Activated T-cell treated with anti-CD3 and anti-CD28 coated beads, Interleukin-2, amount 50 U/mL, for 72 hours (primary cell): ENCODE data around the gene SSX7. TPM values are rescaled to one million over a fixed set of nuclear protein-coding genes. Genes with fewer than 3 reads are reported as not detected.
"Not testable (repeated sequence)": the region's sequence is repeated elsewhere in the genome, so short reads cannot be mapped to it uniquely, and the experiment has no call there.

Experiments used
- ATAC-seq, 2 donors: fragments of 150-1000 bp; cut with Tn5 transposase; replicated peaks in 1 of 2; 2 replicates each; pipeline ENCODE4 v1.10.0; 2021; ENCODE audit warnings: moderate library complexity in 2 of 2, mild to moderate bottlenecking in 1 of 2
- DNase-seq, 2 donors: peaks; one replicate each; pipeline ENCODE4 v3.0.0; 2021 to 2022; ENCODE audit warnings: mixed read lengths in 1 of 2
- H3K27ac Mint-ChIP-seq: one replicate; pipeline ENCODE4 v1.8.0; 2022; ENCODE audit warnings: mild to moderate bottlenecking, moderate library complexity, mixed read lengths
- H3K27me3 Mint-ChIP-seq: one replicate; pipeline ENCODE4 v1.8.0; 2022; ENCODE audit warnings: low read depth, mixed read lengths
- H3K36me3 Mint-ChIP-seq, 2 donors: one replicate each; pipeline ENCODE4 v1.8.0; 2022; ENCODE audit warnings: mixed read lengths in 2 of 2, mild to moderate bottlenecking in 1 of 2; ENCODE audit not compliant: insufficient read depth in 2 of 2
- H3K4me1 Mint-ChIP-seq: one replicate; pipeline ENCODE4 v1.8.0; 2022; ENCODE audit warnings: low read depth, mixed read lengths
- H3K4me3 Mint-ChIP-seq, 2 donors: one replicate each; pipeline ENCODE4 v1.8.0; 2022; ENCODE audit warnings: mild to moderate bottlenecking in 2 of 2, mixed read lengths in 2 of 2, moderate library complexity in 2 of 2
- H3K9me3 Mint-ChIP-seq, 2 donors: one replicate each; pipeline ENCODE4 v1.8.0; 2022; ENCODE audit warnings: mixed read lengths in 2 of 2
- total RNA-seq, 2 donors: library from RNA; stranded (reverse); gene quantifications; one replicate each; pipeline ENCODE4 v1.2.3, GENCODE V29; 2022

Gene SSX7
- not detected for total RNA-seq

- not testable (repeated sequence) for H3K4me3 Mint-ChIP-seq, ATAC-seq, H3K27ac Mint-ChIP-seq, H3K9me3 Mint-ChIP-seq, H3K4me1 Mint-ChIP-seq, DNase-seq, H3K36me3 Mint-ChIP-seq
- H3K27me3 Mint-ChIP-seq, result peaks cover 23% of the 10 kb centered on the region
These were observed at the start of gene SSX7 for GRCh38 chrX:52654800-52655199. SSX7 (minus strand) TSS chrX:52654900; CDS start chrX:52653472, 1,428 bp downstream.

GRCh38 chrX:52692034-52692433 is 37.3 kb upstream of the SSX7 start:
- H3K36me3 Mint-ChIP-seq, H3K4me3 Mint-ChIP-seq: not testable (repeated sequence)

GRCh38 chrX:52662218-52662617 is 7.5 kb upstream of the SSX7 start:
- not testable (repeated sequence) for ATAC-seq, H3K4me1 Mint-ChIP-seq, DNase-seq, H3K4me3 Mint-ChIP-seq, H3K27ac Mint-ChIP-seq, H3K36me3 Mint-ChIP-seq, H3K9me3 Mint-ChIP-seq
- H3K27me3 Mint-ChIP-seq, result peaks cover 17% of the 10 kb centered on the region

More at GRCh38 chrX:52692034-52692433, 37.3 kb upstream of the SSX7 start:
- H3K27me3 Mint-ChIP-seq, H3K27ac Mint-ChIP-seq, H3K9me3 Mint-ChIP-seq, H3K4me1 Mint-ChIP-seq, ATAC-seq, DNase-seq: not testable (repeated sequence)

GRCh38 chrX:52655475-52655874 is 775 bp upstream of the SSX7 start:
- H3K27me3 Mint-ChIP-seq, result peaks cover 23% of the 10 kb centered on the region
- H3K9me3 Mint-ChIP-seq, H3K27ac Mint-ChIP-seq, DNase-seq, H3K4me3 Mint-ChIP-seq, ATAC-seq, H3K4me1 Mint-ChIP-seq, H3K36me3 Mint-ChIP-seq: not testable (repeated sequence)

GRCh38 chrX:52650676-52651075 is 4.0 kb downstream of the SSX7 start:
- H3K27me3 Mint-ChIP-seq, result peaks cover 50% of the 10 kb centered on the region
- not testable (repeated sequence) for H3K9me3 Mint-ChIP-seq, DNase-seq, H3K4me3 Mint-ChIP-seq, ATAC-seq, H3K27ac Mint-ChIP-seq, H3K4me1 Mint-ChIP-seq, H3K36me3 Mint-ChIP-seq

GRCh38 chrX:52648956-52649355 is 5.7 kb downstream of the SSX7 start:
- not testable (repeated sequence) for H3K27ac Mint-ChIP-seq, H3K4me3 Mint-ChIP-seq, H3K4me1 Mint-ChIP-seq, H3K36me3 Mint-ChIP-seq, DNase-seq, H3K9me3 Mint-ChIP-seq, ATAC-seq
- H3K27me3 Mint-ChIP-seq, result peaks cover 49% of the 10 kb centered on the region

- H3K4me1 Mint-ChIP-seq, H3K9me3 Mint-ChIP-seq, H3K36me3 Mint-ChIP-seq, ATAC-seq, H3K4me3 Mint-ChIP-seq, H3K27ac Mint-ChIP-seq, DNase-seq: not testable (repeated sequence)
- peaks cover 33% of the 10 kb centered on the region for H3K27me3 Mint-ChIP-seq
These were observed 26.2 kb downstream of the SSX7 start for GRCh38 chrX:52628483-52628882.

GRCh38 chrX:52620661-52621060 is 34.0 kb downstream of the SSX7 start:
- H3K9me3 Mint-ChIP-seq, H3K36me3 Mint-ChIP-seq, DNase-seq, H3K27ac Mint-ChIP-seq, ATAC-seq, H3K4me3 Mint-ChIP-seq, H3K4me1 Mint-ChIP-seq: not testable (repeated sequence)
- peaks cover 25% of the 10 kb centered on the region for H3K27me3 Mint-ChIP-seq

GRCh38 chrX:52608961-52609360 is 45.7 kb downstream of the SSX7 start:
- no peaks in the 10 kb centered on the region for H3K4me1 Mint-ChIP-seq
- H3K4me3 Mint-ChIP-seq, result no peak overlapping the region
- no peak for DNase-seq

GRCh38 chrX:52603151-52603550 is 51.5 kb downstream of the SSX7 start:
- H3K36me3 Mint-ChIP-seq, DNase-seq, H3K4me1 Mint-ChIP-seq, ATAC-seq, H3K9me3 Mint-ChIP-seq, H3K4me3 Mint-ChIP-seq, H3K27ac Mint-ChIP-seq: not testable (repeated sequence)
- peaks cover 24% of the 10 kb centered on the region for H3K27me3 Mint-ChIP-seq

More at GRCh38 chrX:52608961-52609360, 45.7 kb downstream of the SSX7 start:
- Mint-ChIP-seq H3K27ac (no peak overlapping the region), H3K36me3 (no peaks in the 10 kb centered on the region), H3K9me3 (no peaks in the 10 kb centered on the region), H3K27me3 (peaks cover 28% of the 10 kb centered on the region)
- ATAC-seq, result no peak

- Mint-ChIP-seq H3K27me3 (peaks cover 38% of the 10 kb centered on the region), H3K36me3 (no peaks in the 10 kb centered on the region), H3K27ac (no peak overlapping the region), H3K4me1 (no peaks in the 10 kb centered on the region), H3K4me3 (no peak overlapping the region), H3K9me3 (no peaks in the 10 kb centered on the region)
- no peak for DNase-seq
- ATAC-seq, result no peak
These were observed 55.8 kb downstream of the SSX7 start for GRCh38 chrX:52598886-52599285.

- H3K27me3 Mint-ChIP-seq, result peaks cover 30% of the 10 kb centered on the region
- no peak for ATAC-seq
- no peak for DNase-seq
- H3K36me3 Mint-ChIP-seq, result no peaks in the 10 kb centered on the region
- no peaks in the 10 kb centered on the region for H3K4me1 Mint-ChIP-seq
- no peak overlapping the region for H3K27ac Mint-ChIP-seq
- H3K4me3 Mint-ChIP-seq, result no peak overlapping the region
- H3K9me3 Mint-ChIP-seq, result no peaks in the 10 kb centered on the region
These were observed 60.0 kb downstream of the SSX7 start for GRCh38 chrX:52594658-52595057.
